AG09319 (cell line): ENCODE data around the gene DOCK1.

Experiments
- DNase-seq: peaks from one replicate; pipeline ENCODE4 v3.0.0-alpha.2; 2010; ENCODE audit warnings: low read depth; ENCODE audit errors: extremely low read depth
- TF ChIP-seq, protein P1 (sequence below): IDR thresholded peaks from 2 replicates; pipeline ENCODE4 v1.5.1; 2011; ENCODE audit warnings: low read depth, mild to moderate bottlenecking, inconsistent platforms, low read length, moderate library complexity

DOCK1 gene

DNA sequence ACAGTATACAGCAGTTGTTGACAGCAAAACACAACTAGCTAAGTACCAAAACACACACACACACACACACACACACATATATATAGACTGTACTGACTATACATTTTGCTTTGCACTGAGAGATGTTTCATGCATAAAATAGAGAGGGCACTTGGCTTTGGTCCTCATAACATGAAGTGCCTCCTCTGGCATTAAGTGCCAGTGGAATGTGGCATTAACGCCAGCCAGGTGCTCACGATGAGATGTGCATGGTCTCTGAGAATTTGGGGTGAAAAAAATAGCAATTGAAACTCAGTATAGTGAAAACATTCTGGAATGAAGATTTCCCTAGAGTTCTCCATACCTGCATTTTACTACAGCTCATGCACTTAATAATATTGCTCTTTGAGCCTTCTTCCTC lies 361.2 kb downstream of the DOCK1 start:
- TF ChIP-seq, protein P1, sequence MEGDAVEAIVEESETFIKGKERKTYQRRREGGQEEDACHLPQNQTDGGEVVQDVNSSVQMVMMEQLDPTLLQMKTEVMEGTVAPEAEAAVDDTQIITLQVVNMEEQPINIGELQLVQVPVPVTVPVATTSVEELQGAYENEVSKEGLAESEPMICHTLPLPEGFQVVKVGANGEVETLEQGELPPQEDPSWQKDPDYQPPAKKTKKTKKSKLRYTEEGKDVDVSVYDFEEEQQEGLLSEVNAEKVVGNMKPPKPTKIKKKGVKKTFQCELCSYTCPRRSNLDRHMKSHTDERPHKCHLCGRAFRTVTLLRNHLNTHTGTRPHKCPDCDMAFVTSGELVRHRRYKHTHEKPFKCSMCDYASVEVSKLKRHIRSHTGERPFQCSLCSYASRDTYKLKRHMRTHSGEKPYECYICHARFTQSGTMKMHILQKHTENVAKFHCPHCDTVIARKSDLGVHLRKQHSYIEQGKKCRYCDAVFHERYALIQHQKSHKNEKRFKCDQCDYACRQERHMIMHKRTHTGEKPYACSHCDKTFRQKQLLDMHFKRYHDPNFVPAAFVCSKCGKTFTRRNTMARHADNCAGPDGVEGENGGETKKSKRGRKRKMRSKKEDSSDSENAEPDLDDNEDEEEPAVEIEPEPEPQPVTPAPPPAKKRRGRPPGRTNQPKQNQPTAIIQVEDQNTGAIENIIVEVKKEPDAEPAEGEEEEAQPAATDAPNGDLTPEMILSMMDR, result no peak

DNA sequence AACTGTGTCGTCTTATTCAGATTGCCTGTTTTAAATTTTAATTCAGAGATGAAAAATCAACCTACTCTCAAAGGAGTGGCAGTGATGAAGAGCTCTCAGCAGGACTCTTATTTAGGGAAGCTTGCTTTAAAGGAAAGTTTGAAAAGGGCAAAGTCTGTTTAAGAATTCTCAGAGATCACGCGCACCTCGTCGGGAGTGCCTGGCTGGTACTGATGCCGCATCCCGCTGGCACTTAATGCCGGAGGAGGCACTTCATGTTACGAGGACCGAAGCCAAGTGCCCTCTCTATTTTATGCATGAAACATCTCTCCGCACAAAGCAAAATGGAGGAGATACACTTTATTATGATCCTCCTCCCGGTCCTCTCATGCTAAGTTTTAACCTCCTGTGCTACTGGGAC lies 362.2 kb downstream of the DOCK1 start:
- TF ChIP-seq, protein P1, result no peak
- DNase-seq, result no peak

More for the DNA sequence above, 361.2 kb downstream of the DOCK1 start:
- no peak for DNase-seq

DNA sequence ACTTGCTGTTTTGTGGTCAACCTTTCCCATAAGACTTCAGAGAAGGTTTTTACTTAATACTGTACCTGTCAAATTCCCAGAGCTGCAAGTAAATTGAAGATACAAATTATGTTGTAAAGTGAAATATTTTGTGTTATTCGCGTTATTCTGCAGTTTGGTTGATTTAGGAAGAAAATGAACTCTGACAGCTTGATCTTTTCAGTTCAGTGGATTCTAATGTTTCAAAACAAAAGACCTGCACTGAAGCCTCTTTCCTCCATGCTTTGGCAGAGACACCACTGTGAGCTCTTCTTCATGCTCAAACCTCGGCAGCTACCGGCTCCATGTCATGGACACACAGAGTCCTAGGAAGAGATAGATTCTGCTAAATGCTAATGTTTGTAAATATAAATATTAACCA lies 366.8 kb downstream of the DOCK1 start:
- no peak for DNase-seq
- TF ChIP-seq, protein P1, result no peak

DNA sequence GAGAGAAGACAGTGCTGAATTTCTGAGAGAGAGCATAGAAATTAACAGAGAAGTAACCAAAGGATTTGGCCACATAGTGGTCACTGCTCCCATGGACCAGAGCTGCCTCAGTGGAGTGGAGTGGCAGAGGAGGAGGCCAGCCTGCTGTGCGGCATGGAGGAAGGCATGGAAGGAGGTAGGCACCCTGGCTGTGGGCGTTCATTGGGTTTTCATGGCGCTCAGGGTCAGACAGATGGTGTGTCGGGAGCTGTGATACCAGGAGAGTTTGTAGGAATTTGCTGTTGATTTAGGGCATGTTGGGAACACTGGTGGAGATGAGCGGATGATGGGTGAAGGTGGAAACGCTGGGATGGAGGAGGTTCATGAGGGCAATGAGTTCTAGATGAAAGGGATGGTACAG lies 370.0 kb downstream of the DOCK1 start:
- TF ChIP-seq, protein P1, result no peak
- DNase-seq, result no peak

DNA sequence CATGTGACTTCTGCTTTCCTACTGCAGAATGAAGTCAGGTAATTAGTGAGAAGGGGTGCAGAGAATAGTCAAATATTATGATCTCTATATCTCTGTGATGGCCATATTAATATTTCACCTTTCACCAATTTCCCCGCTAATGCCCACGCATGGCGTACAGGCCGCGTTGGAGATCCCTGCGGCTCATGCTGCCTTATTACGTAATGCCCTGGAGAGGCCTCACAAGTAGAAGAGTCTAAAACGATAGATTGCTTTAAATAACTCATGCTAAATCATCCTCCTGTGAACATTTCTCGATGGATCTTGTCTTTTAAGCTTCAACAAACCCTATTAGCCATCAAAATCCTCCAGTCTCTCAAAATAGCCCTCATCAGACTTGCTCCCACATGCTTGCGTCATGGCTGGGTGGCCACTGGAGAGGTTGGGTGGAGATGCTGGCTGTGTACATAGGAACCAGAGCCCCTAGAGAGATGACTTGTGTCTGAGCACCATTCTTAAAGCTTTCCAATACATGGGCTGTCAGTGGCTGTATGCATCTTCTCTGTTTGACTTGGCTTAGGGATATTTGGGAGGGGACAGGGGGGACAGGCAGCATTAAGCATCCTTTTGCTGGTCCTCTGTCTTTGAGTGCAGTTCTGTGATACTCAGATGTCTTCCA lies 370.7 kb downstream of the DOCK1 start:
- TF ChIP-seq, protein P1, result no peak
- no peak for DNase-seq

DNA sequence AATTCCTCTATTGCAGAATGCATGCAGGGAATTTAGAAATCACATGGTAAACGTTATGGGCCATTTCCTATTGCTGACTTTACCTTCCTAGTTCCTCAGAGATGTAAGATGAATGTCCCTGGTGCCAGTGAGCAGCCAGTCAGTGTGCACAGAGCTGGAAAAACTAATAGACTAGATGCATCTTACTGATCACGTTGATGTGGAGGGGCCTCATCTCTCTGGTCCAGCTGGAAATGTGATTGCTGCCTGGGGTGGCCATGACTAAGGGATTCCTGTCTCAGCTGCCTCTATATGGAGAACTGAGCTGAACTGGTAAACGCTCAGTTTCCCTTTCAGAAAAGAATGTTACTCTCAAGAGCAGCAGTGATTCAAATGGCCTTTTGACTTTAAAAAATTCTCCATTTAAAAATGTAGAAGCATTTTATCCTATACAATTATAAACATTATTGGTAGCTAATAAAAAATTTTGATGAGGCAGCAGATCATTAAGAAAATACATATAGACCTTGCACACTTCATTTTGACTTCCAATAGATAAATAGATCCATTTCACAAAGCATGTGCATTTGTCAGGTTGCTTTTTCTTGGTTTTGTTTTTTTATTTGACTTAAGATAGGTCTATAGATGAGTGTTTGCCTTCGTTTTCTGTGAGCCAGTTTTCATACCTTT lies 371.7 kb downstream of the DOCK1 start:
- TF ChIP-seq, protein P1, result no peak
- no peak for DNase-seq

DNA sequence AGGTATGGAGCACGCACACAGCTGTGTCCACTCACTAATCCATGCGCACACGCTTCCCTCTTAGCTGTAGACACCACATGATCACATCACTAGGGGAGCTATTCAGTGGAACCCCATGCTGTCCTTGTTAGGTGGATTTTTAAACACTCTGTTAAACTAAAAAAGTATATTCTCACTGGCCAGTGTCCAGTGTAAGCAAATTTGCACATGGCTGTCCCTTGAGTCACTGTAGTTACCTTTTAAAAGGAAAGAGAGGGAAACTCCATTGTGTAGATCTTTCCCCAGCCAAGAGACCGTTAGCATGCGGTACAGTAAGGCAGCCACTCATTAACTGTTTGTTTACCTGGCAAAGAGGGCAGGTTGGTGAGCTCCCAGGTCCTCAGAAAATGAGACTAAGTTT lies 372.8 kb downstream of the DOCK1 start:
- no peak for DNase-seq
- TF ChIP-seq, protein P1, result no peak
